Activated CD8-positive, alpha-beta T cell treated with anti-CD3 and anti-CD28 coated beads, Interleukin-2, amount 10 ng/mL, durations not matched to agents 7 days and 5 days (primary cell): ENCODE measurements around the gene MAP3K13. TPM values are rescaled to one million over a fixed set of nuclear protein-coding genes. Genes with fewer than 3 reads are reported as not detected.
"Not testable (repeated sequence)": the region's sequence is repeated elsewhere in the genome, so short reads cannot be mapped to it uniquely, and the experiment has no call there.

Experiments
- ATAC-seq: fragments of 150-1000 bp; cut with Tn5 transposase; one replicate; pipeline ENCODE4 v1.10.0; 2021; ENCODE audit warnings: moderate library complexity
- CTCF ChIA-PET: fragments of 350-600 bp; sonication (Branson Sonifier 250); formaldehyde crosslinking; loops from one replicate; lab custom pipeline; 2021; ENCODE audit warnings: antibody characterized with exemption; lab: Charles Lee
- POLR2A ChIA-PET: fragments of 350-600 bp; sonication (Branson Sonifier 250); formaldehyde crosslinking; loops from one replicate; lab custom pipeline; 2021; ENCODE audit warnings: antibody characterized with exemption; lab: Charles Lee
- DNase-seq: peaks from one replicate; pipeline ENCODE4 v3.0.0-alpha.2; 2020
- H3K27ac Mint-ChIP-seq: one replicate; pipeline ENCODE4 v1.8.0; 2021; ENCODE audit warnings: mild to moderate bottlenecking, mixed read lengths
- H3K27me3 Mint-ChIP-seq: one replicate; pipeline ENCODE4 v1.8.0; 2021; ENCODE audit warnings: low read depth, mixed read lengths
- H3K36me3 Mint-ChIP-seq: one replicate; pipeline ENCODE4 v1.8.0; 2021; ENCODE audit warnings: low read depth, mixed read lengths
- H3K4me1 Mint-ChIP-seq: one replicate; pipeline ENCODE4 v1.8.0; 2021; ENCODE audit warnings: low read depth, mixed read lengths
- H3K4me3 Mint-ChIP-seq: one replicate; pipeline ENCODE4 v1.8.0; 2021; ENCODE audit warnings: mild to moderate bottlenecking, mixed read lengths
- H3K9me3 Mint-ChIP-seq: one replicate; pipeline ENCODE4 v1.8.0; 2022; ENCODE audit warnings: mixed read lengths; ENCODE audit not compliant: insufficient read depth
- total RNA-seq, 2 experiments: library from RNA; stranded (reverse); gene quantifications; one replicate each; pipeline ENCODE4 v1.2.3, GENCODE V29; 2021

The MAP3K13 gene
- total RNA-seq, 2 experiments from 2014 or later: 10.6 to 12.4 TPM

DNA sequence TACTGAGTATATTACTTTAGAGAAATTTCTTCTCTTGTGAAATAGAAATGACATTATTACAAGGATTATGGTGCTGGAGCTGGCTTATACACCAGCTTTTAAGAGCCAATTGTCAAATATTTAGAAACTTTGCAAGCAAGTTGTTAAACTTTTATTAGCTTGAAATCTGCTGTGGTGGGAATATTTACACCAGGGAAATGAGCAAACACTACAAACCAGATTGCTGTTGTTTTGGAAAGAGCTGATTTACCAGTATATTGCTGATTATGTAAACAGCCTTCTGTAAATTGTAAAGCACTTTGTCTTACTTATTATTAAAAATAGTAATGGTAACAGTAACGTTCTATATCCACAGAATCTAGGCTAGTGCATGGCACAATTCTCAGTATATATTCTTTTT is 61.5 kb downstream of the MAP3K13 start:
- POLR2A ChIA-PET: no interaction called here
- H3K36me3 Mint-ChIP-seq: no peaks in the 10 kb centered on the region

GRCh38 chr3:185430375-185430774 is 67.4 kb downstream of the MAP3K13 start:
- Mint-ChIP-seq H3K4me1 (no peaks in the 10 kb centered on the region), H3K27ac (no peak overlapping the region), H3K4me3 (no peak overlapping the region), H3K27me3 (peaks cover 13% of the 10 kb centered on the region), H3K9me3 (no peaks in the 10 kb centered on the region), H3K36me3 (no peaks in the 10 kb centered on the region)
- ATAC-seq (no peak), DNase-seq (no peak)
- ChIA-PET POLR2A (no interaction called here), CTCF (no interaction called here)

More for the DNA sequence above, 61.5 kb downstream of the MAP3K13 start:
- H3K4me1 Mint-ChIP-seq: no peaks in the 10 kb centered on the region
- CTCF ChIA-PET: interaction anchor here (0.6 kb wide), 1 partner anchor 476 kb away, joined by 3 read pairs; no protein-coding TSS in a partner anchor
- DNase-seq: no peak
- H3K27ac Mint-ChIP-seq: no peak overlapping the region
- H3K4me3 Mint-ChIP-seq: no peak overlapping the region
- H3K9me3 Mint-ChIP-seq: no peaks in the 10 kb centered on the region
- no peak for ATAC-seq
- H3K27me3 Mint-ChIP-seq: peaks cover 12% of the 10 kb centered on the region

GRCh38 chr3:185439745-185440466 is 77.0 kb downstream of the MAP3K13 start:
- no peak overlapping the region for H3K4me3 Mint-ChIP-seq
- DNase-seq (no peak), ATAC-seq (no peak)
- H3K27ac Mint-ChIP-seq: no peak overlapping the region
- no peaks in the 10 kb centered on the region for H3K9me3 Mint-ChIP-seq
- CTCF ChIA-PET: interaction anchor here (0.6 kb wide), 1 partner anchor 29 kb away, joined by 3 read pairs; no protein-coding TSS in a partner anchor
- no peaks in the 10 kb centered on the region for H3K4me1 Mint-ChIP-seq
- POLR2A ChIA-PET: no interaction called here
- H3K27me3 Mint-ChIP-seq: no peaks in the 10 kb centered on the region
- no peaks in the 10 kb centered on the region for H3K36me3 Mint-ChIP-seq

- H3K27me3 Mint-ChIP-seq: peaks cover 3% of the 10 kb centered on the region
- no peak for ATAC-seq
Observed at GRCh38 chr3:185442031-185442430, 79.1 kb downstream of the MAP3K13 start.

DNA sequence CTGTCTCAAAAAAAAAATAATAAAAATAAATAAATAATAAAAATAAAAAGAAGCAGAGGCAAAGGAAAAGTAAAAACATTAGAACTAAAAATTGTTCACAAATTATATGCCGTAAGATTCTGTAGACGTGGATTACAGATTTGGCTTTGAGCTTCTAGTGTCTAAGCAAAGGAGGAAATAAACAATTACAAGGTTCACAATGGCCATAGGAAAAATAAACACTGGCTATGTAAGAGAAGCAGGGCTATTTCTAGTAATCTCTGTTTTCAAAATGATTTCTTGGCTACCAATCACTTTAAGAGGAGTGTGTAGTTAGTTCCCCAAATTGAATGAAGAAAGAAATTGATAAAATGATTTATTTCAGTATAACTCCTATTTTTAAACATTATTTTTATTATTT is 81.4 kb downstream of the MAP3K13 start:
- CTCF ChIA-PET: no interaction called here

More at GRCh38 chr3:185442031-185442430, 79.1 kb downstream of the MAP3K13 start:
- ChIA-PET CTCF (no interaction called here), POLR2A (no interaction called here)
- no peak overlapping the region for H3K27ac Mint-ChIP-seq
- H3K9me3 Mint-ChIP-seq: no peaks in the 10 kb centered on the region
- H3K36me3 Mint-ChIP-seq: no peaks in the 10 kb centered on the region
- no peaks in the 10 kb centered on the region for H3K4me1 Mint-ChIP-seq
- H3K4me3 Mint-ChIP-seq: no peak overlapping the region
- DNase-seq: no peak

GRCh38 chr3:185448107-185448506 is 85.2 kb downstream of the MAP3K13 start:
- POLR2A ChIA-PET: no interaction called here
- DNase-seq: no peak
- H3K4me1 Mint-ChIP-seq: no peaks in the 10 kb centered on the region
- peaks cover 3% of the 10 kb centered on the region for H3K27me3 Mint-ChIP-seq
- no peaks in the 10 kb centered on the region for H3K9me3 Mint-ChIP-seq
- no peak overlapping the region for H3K4me3 Mint-ChIP-seq
- no peaks in the 10 kb centered on the region for H3K36me3 Mint-ChIP-seq
- no peak for ATAC-seq
- CTCF ChIA-PET: no interaction called here
- H3K27ac Mint-ChIP-seq: no peak overlapping the region

More for the DNA sequence above, 81.4 kb downstream of the MAP3K13 start:
- ATAC-seq (no peak), DNase-seq (no peak)
- no peaks in the 10 kb centered on the region for H3K36me3 Mint-ChIP-seq
- peaks cover 3% of the 10 kb centered on the region for H3K27me3 Mint-ChIP-seq
- no peak overlapping the region for H3K27ac Mint-ChIP-seq
- no peaks in the 10 kb centered on the region for H3K9me3 Mint-ChIP-seq
- no peaks in the 10 kb centered on the region for H3K4me1 Mint-ChIP-seq
- no peak overlapping the region for H3K4me3 Mint-ChIP-seq
- POLR2A ChIA-PET: no interaction called here

DNA sequence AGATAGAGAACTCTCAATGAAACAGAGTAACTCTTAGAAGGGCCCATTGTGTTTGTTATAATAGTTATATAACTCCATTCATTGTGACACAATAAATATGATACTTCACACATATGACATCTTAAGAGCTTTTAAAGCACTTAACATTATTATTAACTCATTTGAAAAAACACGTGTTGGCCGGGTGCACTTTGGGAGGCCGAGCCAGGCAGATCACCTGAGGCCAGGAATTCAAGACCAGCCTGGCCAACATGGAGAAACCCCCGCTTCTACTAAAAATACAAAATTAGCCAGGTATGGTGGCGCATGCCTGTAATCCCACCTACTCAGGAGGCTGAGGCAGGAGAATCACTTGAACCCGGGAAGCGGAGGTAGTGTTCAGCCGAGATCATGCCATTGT is 88.5 kb downstream of the MAP3K13 start:
- H3K36me3 Mint-ChIP-seq, H3K4me1 Mint-ChIP-seq, ATAC-seq, POLR2A ChIA-PET, H3K27me3 Mint-ChIP-seq, H3K4me3 Mint-ChIP-seq, H3K27ac Mint-ChIP-seq, DNase-seq, H3K9me3 Mint-ChIP-seq: not testable (repeated sequence)
- CTCF ChIA-PET: interaction anchor here (1.2 kb wide), 1 partner anchor 18 kb away, joined by 3 read pairs; no protein-coding TSS in a partner anchor

DNA sequence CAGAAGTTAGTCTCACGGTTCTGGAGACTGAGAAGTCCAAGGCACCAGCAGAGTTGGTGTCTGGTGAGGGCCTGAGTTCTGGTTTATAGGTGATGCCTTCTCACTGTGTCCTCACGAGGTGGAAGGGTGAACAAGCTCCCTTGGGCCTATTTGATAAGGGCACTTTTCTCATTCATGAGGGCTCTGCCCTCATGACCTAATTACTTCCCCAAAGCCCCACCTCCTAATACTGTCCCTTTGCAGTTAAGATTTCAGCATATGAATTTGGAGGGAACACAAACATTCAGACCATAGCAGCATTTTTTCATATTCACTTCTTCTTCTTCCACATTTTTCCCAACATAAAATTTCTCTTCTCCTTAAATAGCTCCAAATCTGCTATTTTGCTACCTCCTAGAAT is 94.4 kb downstream of the MAP3K13 start:
- Mint-ChIP-seq H3K36me3 (no peaks in the 10 kb centered on the region), H3K4me1 (no peaks in the 10 kb centered on the region)
- ATAC-seq: no peak

GRCh38 chr3:185460309-185460708 is 97.4 kb downstream of the MAP3K13 start:
- CTCF ChIA-PET: interaction anchor here (1.1 to 2.6 kb wide), 4 partner anchors 10 to 99 kb away, joined by 3 to 17 read pairs (median 4); no protein-coding TSS in a partner anchor
- H3K4me3 Mint-ChIP-seq: no peak overlapping the region
- POLR2A ChIA-PET: no interaction called here
- H3K27ac Mint-ChIP-seq: no peak overlapping the region
- no peak for ATAC-seq
- DNase-seq: no peak
- H3K27me3 Mint-ChIP-seq: no peaks in the 10 kb centered on the region
- no peaks in the 10 kb centered on the region for H3K36me3 Mint-ChIP-seq
- no peaks in the 10 kb centered on the region for H3K4me1 Mint-ChIP-seq
- H3K9me3 Mint-ChIP-seq: no peaks in the 10 kb centered on the region

More for the DNA sequence above, 94.4 kb downstream of the MAP3K13 start:
- CTCF ChIA-PET: no interaction called here
- POLR2A ChIA-PET: no interaction called here
- no peak for DNase-seq
- Mint-ChIP-seq H3K4me3 (no peak overlapping the region), H3K9me3 (no peaks in the 10 kb centered on the region), H3K27me3 (no peaks in the 10 kb centered on the region), H3K27ac (no peak overlapping the region)

GRCh38 chr3:185460719-185461350 is 97.9 kb downstream of the MAP3K13 start:
- ATAC-seq: no peak
- H3K9me3 Mint-ChIP-seq: no peaks in the 10 kb centered on the region
- no peaks in the 10 kb centered on the region for H3K27me3 Mint-ChIP-seq
- H3K4me3 Mint-ChIP-seq: no peak overlapping the region
- H3K27ac Mint-ChIP-seq: no peak overlapping the region
- no peaks in the 10 kb centered on the region for H3K36me3 Mint-ChIP-seq
- DNase-seq: no peak
- ChIA-PET POLR2A (no interaction called here), CTCF (interaction anchor here (0.7 to 2.6 kb wide), 5 partner anchors 9 to 199 kb away, joined by 3 to 17 read pairs (median 4); no protein-coding TSS in a partner anchor)
- H3K4me1 Mint-ChIP-seq: no peaks in the 10 kb centered on the region

DNA sequence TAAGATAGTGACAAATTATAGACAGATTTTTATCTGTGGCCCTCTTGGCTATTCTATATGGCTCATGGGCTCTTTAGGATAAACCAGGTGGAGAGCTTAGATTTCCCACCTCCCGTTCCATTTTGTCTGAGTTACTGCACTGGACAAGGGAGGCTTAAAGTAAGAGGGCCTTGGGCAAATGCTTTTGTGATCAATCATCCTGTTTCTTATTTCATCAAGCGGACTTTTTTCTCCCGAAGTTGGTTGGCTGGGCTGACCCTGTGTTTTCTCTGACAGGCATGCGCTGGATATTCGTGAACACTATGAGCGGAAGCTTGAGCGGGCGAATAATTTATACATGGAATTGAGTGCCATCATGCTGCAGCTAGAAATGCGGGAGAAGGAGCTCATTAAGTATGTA is 102.5 kb downstream of the MAP3K13 start:
- H3K27ac Mint-ChIP-seq: no peak overlapping the region
- ATAC-seq: no peak
- DNase-seq: no peak
- ChIA-PET CTCF (no interaction called here), POLR2A (no interaction called here)
- no peaks in the 10 kb centered on the region for H3K4me1 Mint-ChIP-seq
- H3K4me3 Mint-ChIP-seq: no peak overlapping the region
- H3K27me3 Mint-ChIP-seq: no peaks in the 10 kb centered on the region
- no peaks in the 10 kb centered on the region for H3K9me3 Mint-ChIP-seq
- no peaks in the 10 kb centered on the region for H3K36me3 Mint-ChIP-seq

DNA sequence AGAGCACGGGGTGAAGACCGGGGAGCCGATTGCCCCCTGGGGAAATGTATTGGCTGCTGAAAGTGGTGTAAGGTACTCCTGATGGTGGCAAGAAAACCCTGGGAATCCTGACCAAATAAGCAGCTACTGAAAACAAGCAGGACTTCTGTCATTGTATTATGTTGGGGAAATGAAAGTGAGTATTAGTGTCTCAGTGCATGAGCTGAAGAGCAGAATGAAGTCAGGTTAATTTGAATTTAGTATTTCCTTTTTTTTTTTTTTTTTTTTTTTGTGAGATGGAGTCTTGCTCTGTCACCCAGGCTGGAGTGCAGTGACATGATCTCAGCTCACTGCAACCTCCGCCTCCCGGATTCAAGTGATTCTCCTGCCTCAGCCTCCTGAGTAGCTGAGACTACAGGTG is 103.2 kb downstream of the MAP3K13 start:
- H3K4me1 Mint-ChIP-seq, H3K9me3 Mint-ChIP-seq, H3K36me3 Mint-ChIP-seq, H3K27ac Mint-ChIP-seq, ATAC-seq, POLR2A ChIA-PET, H3K4me3 Mint-ChIP-seq, CTCF ChIA-PET, DNase-seq, H3K27me3 Mint-ChIP-seq: not testable (repeated sequence)
